IPS-20b (cell line): ENCODE results near the gene HECTD1.
"Not testable (repeated sequence)": the region's sequence is repeated elsewhere in the genome, so short reads cannot be mapped to it uniquely, and the experiment has no call there.

Source experiments
- H3K27ac ChIP-seq: one replicate; pipeline ENCODE4 v1.5.1; 2013; ENCODE audit warnings: low read length
- H3K27me3 ChIP-seq: 2 replicates; pipeline ENCODE4 v1.6.1; 2013; ENCODE audit warnings: mild to moderate bottlenecking, low read length, inconsistent platforms; ENCODE audit not compliant: insufficient read depth
- H3K36me3 ChIP-seq: 2 replicates; pipeline ENCODE4 v1.6.1; 2013; ENCODE audit warnings: low read depth, mild to moderate bottlenecking, inconsistent platforms, low read length, moderate library complexity; ENCODE audit not compliant: insufficient read depth
- H3K4me1 ChIP-seq: 2 replicates; pipeline ENCODE4 v1.6.1; 2013; ENCODE audit warnings: mild to moderate bottlenecking, control low read depth, inconsistent platforms, low read length, moderate library complexity; ENCODE audit not compliant: insufficient read depth
- H3K4me3 ChIP-seq: 2 replicates; pipeline ENCODE4 v1.5.1; 2013; ENCODE audit warnings: mild to moderate bottlenecking, low read length, inconsistent platforms
- H3K9ac ChIP-seq: 2 replicates; pipeline ENCODE4 v1.6.1; 2013; ENCODE audit warnings: low read depth, mild to moderate bottlenecking, inconsistent platforms, low read length, moderate library complexity
- H3K9me3 ChIP-seq: 2 replicates; pipeline ENCODE4 v1.6.1; 2013; ENCODE audit warnings: mild to moderate bottlenecking, low read depth, low read length, inconsistent platforms; ENCODE audit not compliant: insufficient read depth

Gene HECTD1

DNA sequence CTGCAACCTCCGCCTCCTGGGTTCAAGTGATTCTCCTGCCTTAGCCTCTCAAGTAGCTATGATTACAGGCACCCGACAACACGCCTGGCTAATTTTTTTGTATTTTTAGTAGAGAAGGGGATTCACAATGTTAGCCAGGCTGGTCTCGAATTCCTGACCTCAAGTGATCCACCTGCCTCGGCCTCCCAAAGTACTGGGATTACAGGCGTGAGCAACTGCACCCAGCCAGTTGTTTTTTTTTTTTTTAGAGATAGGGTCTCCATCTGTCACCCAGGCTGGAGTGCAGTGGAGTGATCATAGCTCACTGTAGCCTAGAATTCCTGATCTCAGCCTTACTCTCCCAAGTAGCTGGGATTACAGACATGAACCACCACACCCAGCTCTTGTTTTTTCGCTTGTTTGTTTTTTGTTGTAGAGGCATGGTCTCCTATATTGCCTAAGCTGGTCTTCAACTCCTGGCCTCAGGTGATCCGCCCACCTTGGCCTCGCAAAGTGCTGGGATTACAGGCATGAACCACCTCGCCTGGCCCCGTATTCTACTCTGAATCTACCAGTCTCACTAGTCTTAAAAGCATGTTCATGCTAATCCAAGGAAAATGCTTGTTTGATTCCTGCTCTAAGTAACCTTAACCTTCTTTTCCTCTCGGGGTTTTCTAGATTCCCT lies 149.8 kb downstream of the HECTD1 start:
- Histone ChIP-seq H3K36me3 (no peaks in the 10 kb centered on the region), H3K27me3 (no peaks in the 10 kb centered on the region), H3K9me3 (no peaks in the 10 kb centered on the region), H3K9ac (no peak overlapping the region), H3K4me1 (peaks cover 17% of the 10 kb centered on the region), H3K4me3 (no peak overlapping the region), H3K27ac (no peak overlapping the region)

DNA sequence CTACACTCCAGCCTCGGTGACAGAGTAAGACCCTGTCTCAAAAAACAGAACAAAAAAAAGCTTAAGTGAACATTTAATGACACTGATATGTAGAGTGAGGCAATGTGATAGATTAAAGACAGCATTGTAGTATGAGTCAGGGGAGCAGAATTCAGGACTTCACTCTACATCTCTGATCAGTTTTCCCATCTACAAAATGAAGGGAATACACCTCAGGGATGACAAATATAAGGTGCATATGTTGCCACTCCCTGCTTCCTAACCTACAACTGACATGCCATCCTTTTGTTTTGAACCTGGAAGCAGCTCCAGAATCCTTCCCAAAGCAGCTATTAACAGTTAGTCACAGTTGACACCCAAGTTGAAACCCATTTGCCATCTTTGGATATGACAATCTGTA lies 150.6 kb downstream of the HECTD1 start:
- Histone ChIP-seq H3K27ac (no peak overlapping the region), H3K9ac (no peak overlapping the region), H3K36me3 (no peaks in the 10 kb centered on the region)

DNA sequence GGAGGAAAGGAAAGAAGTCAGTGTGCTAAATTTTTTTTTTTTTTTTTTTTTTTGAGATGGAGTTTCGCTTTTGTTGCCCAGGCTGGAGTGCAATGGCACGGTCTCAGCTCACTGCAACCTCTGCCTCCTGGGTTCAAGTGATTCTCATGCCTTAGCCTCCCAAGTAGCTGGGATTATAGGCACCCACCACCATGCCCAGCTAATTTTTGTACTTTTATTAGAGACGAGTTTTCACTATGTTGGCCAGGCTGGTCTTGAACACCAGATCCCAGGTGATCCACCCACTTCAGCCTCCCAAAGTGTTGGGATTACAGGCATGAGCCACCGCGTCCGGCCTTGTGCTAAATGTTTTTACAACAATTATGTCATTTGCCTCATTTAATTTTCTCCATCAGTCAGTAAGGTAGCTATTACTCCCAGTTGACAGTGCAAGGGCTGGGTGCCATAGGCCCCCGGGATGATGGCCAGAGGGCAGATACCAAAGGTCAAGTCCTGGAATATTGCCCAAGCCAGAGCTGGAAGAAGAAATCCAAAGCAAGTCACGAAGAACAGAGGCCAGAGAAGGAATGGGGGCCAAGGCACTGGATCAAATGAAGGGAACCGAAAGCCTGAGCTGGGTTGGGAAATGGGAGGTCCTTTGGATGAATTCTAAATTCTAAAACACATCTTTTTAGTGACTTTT lies 154.5 kb downstream of the HECTD1 start:
- not testable (repeated sequence) for H3K4me3 ChIP-seq, H3K9ac ChIP-seq, H3K4me1 ChIP-seq, H3K27me3 ChIP-seq, H3K27ac ChIP-seq, H3K36me3 ChIP-seq, H3K9me3 ChIP-seq

More for the DNA sequence above, 150.6 kb downstream of the HECTD1 start:
- Histone ChIP-seq H3K4me3 (no peak overlapping the region), H3K27me3 (no peaks in the 10 kb centered on the region), H3K9me3 (no peaks in the 10 kb centered on the region), H3K4me1 (peaks cover 17% of the 10 kb centered on the region)

DNA sequence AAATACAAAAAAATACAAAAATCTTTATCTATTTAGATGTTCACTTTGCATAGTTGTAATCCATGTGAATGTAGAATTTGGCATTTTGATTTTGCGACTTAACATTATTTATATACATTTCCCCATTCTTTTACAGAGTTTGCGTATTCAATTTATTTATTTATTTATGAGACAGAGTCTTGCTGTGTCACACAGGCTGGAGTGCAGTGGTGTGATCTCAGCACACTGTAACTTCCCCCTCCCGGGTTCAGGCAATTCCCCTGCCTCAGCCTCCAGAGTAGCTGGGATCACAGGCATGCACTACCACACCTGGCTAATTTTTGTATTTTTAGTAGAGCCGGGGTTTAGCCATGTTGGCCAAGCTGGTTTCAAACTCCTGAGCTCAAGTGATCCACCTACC lies 156.1 kb downstream of the HECTD1 start:
- no peaks in the 10 kb centered on the region for H3K36me3 ChIP-seq
- H3K9ac ChIP-seq, result no peak overlapping the region
- H3K9me3 ChIP-seq, result no peaks in the 10 kb centered on the region
- no peaks in the 10 kb centered on the region for H3K4me1 ChIP-seq
- H3K4me3 ChIP-seq, result no peak overlapping the region
- H3K27ac ChIP-seq, result no peak overlapping the region
- H3K27me3 ChIP-seq, result no peaks in the 10 kb centered on the region

DNA sequence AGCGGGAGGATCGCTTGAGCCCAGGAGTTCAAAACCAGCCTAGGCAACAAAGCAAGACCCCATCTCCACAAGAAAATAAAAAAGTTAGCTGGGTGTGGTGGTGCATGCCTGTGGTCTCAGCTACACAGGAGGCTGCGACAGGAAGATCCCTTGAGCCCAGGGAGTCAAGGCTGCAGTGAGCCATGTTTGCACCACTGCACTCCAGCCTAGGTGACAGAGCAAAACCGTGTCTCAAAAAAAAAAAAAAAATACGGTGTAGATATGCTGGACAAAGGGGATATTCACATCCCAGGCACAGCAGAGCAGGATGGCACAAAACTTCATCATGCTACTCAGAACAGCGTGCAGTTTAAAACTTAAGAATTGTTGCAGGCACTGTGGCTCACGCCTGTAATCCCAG lies 156.6 kb downstream of the HECTD1 start:
- no peaks in the 10 kb centered on the region for H3K27me3 ChIP-seq
- no peak overlapping the region for H3K27ac ChIP-seq
- H3K9me3 ChIP-seq, result no peaks in the 10 kb centered on the region
- no peaks in the 10 kb centered on the region for H3K36me3 ChIP-seq
- no peak overlapping the region for H3K9ac ChIP-seq
- H3K4me1 ChIP-seq, result no peaks in the 10 kb centered on the region
- H3K4me3 ChIP-seq, result no peak overlapping the region
